HG02623 (cell line): ENCODE measurements around the gene PGLYRP3.

Experiments used
- ATAC-seq: cut with Tn5 transposase; IDR thresholded peaks from one replicate; pipeline ENCODE4 v1.9.1; 2021; ENCODE audit warnings: moderate library complexity; ENCODE audit not compliant: unreplicated experiment

PGLYRP3 gene, protein sequence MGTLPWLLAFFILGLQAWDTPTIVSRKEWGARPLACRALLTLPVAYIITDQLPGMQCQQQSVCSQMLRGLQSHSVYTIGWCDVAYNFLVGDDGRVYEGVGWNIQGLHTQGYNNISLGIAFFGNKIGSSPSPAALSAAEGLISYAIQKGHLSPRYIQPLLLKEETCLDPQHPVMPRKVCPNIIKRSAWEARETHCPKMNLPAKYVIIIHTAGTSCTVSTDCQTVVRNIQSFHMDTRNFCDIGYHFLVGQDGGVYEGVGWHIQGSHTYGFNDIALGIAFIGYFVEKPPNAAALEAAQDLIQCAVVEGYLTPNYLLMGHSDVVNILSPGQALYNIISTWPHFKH

GRCh38 chr1:153312570-153313186 is at the start of gene PGLYRP3:
TSS of gene PGLYRP3 (minus strand) at chr1:153312952. CDS start at chr1:153310665, 2,287 bp downstream.
- ATAC-seq, result no peak

- no peak for ATAC-seq
Observed at GRCh38 chr1:153362187-153362775, 49.5 kb upstream of the PGLYRP3 start.

GRCh38 chr1:153361480-153362109 is 48.8 kb upstream of the PGLYRP3 start:
- ATAC-seq, result no peak

DNA sequence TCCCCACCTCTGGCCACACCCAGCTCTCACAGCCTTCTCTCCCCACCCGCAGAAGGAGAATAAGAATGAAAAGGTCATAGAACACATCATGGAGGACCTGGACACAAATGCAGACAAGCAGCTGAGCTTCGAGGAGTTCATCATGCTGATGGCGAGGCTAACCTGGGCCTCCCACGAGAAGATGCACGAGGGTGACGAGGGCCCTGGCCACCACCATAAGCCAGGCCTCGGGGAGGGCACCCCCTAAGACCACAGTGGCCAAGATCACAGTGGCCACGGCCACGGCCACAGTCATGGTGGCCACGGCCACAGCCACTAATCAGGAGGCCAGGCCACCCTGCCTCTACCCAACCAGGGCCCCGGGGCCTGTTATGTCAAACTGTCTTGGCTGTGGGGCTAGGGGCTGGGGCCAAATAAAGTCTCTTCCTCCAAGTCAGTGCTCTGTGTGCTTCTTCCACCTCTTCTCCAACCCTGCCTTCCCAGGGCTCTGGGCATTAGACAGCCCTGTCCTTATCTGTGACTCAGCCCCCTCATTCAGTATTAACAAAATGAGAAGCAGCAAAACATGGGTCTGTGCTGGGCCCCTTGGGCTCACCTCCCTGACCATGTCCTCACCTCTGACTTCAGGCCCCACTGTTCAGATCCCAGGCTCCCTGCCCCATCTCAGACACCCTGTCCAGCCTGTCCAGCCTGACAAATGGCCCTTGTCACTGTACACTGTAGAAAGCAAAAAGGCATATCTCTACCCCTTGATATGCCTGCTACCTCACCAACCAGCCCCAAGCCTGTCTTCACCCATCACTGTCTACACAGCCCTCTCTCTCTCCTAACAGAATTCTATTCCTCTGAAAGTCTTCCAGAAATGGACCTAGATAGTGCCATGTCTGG is 48.1 kb upstream of the PGLYRP3 start:
- no peak for ATAC-seq

DNA sequence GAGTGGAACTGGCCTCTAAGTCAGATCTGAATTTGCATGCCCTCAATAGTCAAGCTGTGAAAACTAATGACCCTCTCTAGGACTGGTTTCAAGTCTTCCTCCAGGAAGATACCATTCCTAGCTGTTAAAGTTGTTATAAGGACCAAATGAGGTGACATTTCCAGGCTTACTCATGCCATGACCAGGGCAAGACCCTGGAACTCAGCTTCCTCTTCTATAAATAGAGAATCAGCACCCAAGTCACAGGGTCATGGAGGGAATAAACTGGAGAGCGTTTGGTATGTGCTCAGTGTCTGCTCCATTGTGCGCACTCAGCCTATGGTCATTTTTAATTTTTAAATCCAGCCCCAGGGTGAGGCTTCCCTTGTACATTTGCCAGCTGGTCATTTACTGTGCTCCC is 47.4 kb upstream of the PGLYRP3 start:
- ATAC-seq, result no peak

- ATAC-seq, result no peak
Observed at GRCh38 chr1:153359241-153359640, 46.5 kb upstream of the PGLYRP3 start.

GRCh38 chr1:153358691-153358975 is 45.9 kb upstream of the PGLYRP3 start:
- ATAC-seq, result no peak

DNA sequence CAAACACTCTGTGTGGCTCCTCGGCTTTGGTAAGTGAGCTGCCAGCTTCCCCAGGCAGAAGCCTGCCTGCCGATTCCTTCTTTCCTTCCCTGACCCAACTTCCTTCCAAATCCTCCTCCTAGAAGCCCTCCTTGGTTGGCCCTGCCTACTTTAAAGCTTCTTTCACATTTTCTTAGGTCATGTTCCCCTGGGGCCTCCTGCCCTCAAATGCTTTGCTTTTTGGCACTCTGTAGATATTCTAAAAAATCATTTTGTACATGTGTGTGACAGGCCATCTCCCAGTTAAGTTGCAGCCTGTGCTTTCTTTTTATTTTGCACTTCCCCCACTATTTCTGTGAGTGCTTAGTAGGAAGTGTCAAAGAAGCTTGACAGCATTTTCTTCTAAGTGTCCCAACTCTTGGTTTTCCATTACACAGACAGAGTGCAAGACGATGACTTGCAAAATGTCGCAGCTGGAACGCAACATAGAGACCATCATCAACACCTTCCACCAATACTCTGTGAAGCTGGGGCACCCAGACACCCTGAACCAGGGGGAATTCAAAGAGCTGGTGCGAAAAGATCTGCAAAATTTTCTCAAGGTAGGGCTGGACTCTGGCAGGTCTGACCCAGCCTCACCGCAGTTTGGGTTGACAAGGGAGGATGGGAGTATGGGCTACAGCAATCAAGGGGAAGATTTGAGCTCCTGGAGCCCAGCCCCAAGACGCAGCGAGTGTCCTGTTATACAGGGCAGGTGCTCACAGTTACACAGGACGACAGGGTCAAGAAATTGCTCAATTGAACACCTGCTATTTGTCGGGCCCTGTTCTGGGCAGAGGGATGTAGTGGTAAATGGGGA is 45.3 kb upstream of the PGLYRP3 start, which contains the start of gene S100A9:
TSS of gene S100A9 (plus strand) at position 2 of the 838 bp plus-strand sequence. CDS start at position 432, 430 bp downstream.
- ATAC-seq, result no peak

DNA sequence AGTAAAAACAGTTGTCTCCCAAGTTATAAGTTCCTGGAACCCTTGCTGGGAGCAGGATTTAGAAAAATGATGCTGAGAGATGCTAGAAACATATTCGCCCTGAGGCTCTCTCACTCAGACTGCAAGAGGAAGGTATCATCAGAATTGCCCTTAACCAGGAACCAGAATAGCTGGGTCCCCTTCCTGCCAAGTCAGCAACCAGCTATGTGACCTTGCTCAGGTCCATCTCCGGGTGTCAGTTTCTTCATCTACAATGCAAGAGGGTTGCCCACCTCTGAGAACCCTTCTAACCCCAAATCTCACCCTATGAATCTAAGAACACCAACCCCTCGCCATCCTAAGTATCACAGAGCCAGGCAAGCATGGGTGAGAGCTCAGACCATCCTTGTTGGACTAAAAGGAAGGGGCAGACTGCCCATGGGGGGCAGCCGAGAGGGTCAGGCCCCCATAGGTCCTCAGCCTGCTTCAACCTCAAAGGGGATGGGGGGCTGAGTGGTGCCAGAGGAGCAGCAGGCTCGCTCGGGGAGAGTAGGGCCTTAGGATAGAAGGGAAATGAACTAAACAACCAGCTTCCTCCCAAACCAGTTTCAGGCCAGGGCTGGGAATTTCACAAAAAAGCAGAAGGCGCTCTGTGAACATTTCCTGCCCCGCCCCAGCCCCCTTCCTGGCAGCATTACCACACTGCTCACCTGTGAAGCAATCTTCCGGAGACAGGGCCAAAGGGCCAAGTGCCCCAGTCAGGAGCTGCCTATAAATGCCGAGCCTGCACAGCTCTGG is 44.5 kb upstream of the PGLYRP3 start:
- ATAC-seq, result no peak

- ATAC-seq, result no peak
Observed at GRCh38 chr1:153356392-153357075, 43.8 kb upstream of the PGLYRP3 start.

GRCh38 chr1:153355445-153356071 is 42.8 kb upstream of the PGLYRP3 start:
- ATAC-seq, result no peak

DNA sequence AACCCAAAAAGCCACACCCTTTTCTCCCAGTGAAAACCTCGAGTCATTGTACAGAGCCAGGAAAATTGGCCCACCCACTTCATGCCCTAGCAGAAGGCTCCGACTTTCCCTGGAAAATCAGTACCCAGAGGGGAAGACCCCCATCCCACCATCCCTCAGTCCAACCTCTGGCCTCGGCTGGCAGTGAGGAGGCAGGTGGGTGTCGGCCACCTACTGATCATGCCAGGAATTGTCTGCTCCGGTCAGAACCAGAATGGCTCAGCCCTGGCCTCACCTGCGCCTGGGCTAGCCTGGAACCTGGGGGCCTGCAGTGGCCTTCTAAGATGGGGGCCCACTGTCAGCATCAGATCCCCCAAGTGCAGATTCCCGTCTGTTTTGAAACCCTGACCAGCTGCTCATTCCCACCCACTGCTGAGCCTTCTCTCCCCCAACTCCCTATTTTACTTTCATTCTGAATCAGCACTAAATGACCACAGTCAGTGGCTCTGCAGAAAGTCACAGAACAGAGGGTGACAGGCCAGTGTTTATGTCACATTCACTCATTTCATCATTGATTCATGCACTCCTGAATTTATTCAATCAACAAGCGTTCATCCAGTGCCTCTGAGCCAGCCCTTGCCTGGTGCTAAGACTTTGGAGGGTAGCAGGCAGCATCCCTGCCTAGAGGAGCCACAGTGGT is 41.9 kb upstream of the PGLYRP3 start:
- ATAC-seq, result no peak

- no peak for ATAC-seq
Observed at GRCh38 chr1:153353226-153353947, 40.6 kb upstream of the PGLYRP3 start.

DNA sequence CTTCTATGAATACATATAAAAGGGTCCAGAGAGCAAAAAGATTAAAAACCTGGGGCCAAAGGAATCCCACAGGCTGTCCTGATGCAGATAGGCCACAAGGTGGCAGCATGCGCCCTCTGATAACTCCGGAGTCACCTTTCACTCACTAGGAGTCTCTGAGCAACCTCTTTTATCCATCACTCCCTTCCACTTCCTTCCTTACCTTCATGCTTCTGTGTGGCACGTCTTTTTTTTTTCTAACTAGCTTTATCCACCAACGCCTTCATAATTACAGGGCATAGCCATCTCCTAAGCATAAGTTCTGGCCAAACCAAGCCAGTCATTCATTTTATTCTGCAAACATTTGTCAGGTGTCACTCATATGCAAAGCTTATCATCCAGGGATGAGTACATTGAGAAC is 39.8 kb upstream of the PGLYRP3 start:
- no peak for ATAC-seq

- no peak for ATAC-seq
Observed at GRCh38 chr1:153350321-153350957, 37.7 kb upstream of the PGLYRP3 start.
